Measurements from ENCODE around the gene HNRNPDL. TPM values are rescaled to one million over a fixed set of nuclear protein-coding genes. Genes with fewer than 3 reads are reported as not detected.

The HNRNPDL gene
- total RNA-seq: 112 and 143 TPM in 2 replicates

DNA sequence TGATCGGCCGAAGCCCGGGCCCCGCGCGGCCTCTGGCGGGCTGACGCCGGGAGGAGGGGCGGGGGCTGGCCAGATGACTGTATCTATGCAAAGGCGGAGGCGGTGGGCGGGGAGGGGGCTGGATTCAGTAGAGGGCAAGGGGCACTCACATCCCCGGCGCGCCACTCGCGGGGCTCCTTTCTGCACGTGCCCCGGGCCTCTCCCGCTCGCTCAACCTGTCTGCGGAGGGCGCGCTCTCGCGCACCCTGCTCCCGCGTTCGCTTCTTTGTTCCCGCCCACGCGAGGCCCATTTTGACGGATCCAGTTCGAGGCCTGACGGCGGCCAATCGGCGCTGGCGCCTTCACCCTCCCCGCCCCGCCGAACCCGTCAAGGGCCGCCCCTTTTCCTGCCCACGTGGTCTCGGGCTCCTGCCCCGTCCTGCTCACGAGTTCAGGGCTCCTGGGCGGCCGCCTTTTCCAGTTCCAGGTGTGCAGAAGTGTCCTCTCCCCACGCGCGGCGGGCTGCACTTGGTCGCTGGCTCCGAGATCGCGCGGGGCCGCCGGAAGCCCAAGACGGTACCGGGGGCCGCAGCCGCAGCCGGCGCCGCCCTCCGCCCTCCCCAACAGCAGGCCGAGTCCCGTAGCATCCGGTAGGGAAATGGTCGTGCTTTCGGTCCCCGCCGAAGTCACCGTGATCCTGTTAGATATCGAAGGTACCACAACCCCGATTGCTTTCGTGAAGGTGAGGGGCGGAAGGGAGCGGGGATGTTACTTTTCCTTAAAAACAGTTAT lies at the start of gene HNRNPDL, which contains the start of gene ENOPH1:
Gene HNRNPDL (minus strand): TSS at position 270 of the 771 bp plus-strand sequence. CDS start 772 bp downstream, outside the sequence.
Gene ENOPH1 (plus strand): TSS at position 398 of the 771 bp plus-strand sequence. CDS start 240 bp downstream, at position 638.

DNA sequence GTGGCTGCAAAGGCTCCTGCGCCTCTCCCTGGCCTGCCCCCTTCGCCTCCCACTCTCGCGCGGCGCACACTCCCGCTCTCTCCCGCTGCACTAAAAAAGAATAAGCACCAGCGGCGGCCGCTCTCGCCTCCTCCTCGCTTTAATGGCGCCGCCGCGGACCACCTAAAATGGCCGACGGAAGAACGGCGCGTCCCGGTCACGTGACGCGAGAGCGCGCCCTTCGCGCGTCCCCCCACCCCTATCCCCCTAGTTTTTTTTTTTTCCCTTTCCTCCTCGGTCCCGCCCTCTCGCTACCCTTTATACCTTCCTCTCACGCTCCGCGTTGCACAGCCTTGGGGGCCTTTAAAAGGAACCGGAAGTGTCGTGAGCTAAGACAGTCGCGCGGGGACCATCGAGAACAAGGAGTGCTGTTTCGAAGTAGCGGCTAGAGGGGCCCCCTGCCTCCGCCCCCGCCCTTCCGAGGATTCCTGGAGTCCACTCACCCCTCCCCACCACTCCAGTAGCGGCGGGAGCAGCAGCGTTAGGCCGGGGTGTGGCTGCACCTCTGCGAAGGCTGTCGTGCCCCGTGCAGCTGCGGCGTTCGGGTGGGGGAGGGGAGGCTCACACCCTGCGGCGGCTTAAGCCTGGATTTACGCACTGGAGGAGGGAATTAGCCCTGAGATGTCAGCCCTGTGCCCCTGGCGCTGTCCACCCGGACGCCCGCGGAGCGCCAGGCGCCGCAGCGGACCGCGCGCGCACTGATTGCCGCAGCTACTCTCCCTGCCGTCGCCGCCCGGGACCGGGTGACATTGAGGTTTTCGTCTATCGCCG lies 56.2 kb downstream of the HNRNPDL start, which contains the start of gene HNRNPD:
Gene HNRNPD (minus strand): TSS at position 176 of the 810 bp plus-strand sequence. CDS start 313 bp downstream, outside the sequence.

Small RNA genes lying within 50 kb of the gene (small RNA-seq; reads per million reads assigned to genes)
- not detected for gene RF00150

Other genes starting within 250 kb of the HNRNPDL start
- gene HNRNPD, start 56.5 kb downstream of the HNRNPDL start, total RNA-seq: 22.4 and 29.1 TPM in 2 replicates
- gene ENOPH1, start 128 bp upstream of the HNRNPDL start, total RNA-seq: 14.9 and 20.6 TPM in 2 replicates
- gene TMEM150C, start 131.5 kb upstream of the HNRNPDL start, total RNA-seq: under 0.01 and 0.11 TPM in 2 replicates

All from placental epithelial cell (primary cell).